ENCODE measurements around the gene PARP9. TPM values are rescaled to one million over a fixed set of nuclear protein-coding genes. Genes with fewer than 3 reads are reported as not detected.

The PARP9 gene
- total RNA-seq, 1 experiment from 2014 or later, result 1.8 TPM

DNA sequence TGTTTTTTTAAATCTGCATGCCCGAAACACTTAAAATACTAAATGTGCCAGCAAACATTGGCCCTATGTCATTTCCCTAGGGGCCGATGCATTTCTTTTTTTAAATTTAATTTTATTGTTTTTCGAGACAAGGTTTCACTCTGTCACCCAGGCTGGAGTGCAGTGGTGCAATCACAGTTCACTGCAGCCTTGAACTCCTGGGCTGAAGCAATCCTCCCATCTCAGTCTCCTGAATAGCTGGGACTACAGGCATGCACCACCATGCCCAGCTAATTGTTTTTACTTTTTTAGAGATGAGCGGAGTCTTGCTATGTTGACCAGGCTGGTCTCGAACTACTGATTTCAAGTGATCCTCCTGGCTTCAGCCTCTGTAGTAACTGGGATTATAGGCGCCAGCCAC, 5.5 kb downstream of the PARP9 start (continued):
- no peak for TF ChIP-seq CREB1 (CRISPR knock-in tag; IDR thresholded peaks at IDR 0.05)
- no peak for TF ChIP-seq NFATC4 (CRISPR knock-in tag; IDR thresholded peaks at IDR 0.05)

DNA sequence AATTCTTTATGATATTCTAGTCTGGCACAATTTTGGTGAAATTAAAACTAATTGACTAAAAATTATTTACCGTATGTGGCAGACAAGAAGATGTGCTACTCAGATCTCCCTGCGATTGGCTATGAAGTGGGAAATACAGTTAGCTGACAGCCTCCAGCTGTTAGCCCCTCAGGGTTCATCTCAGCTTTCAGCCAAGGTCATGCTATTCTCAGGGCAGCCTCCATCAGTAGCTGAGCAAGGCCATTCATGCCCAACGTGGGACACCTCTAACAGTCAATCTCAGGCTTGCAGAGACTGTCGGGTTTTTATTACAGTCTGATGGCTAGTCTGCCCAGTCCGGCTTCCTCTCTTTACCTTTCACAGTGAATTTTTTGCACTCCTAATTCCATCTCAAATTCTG, 6.7 kb downstream of the PARP9 start:
- Mint-ChIP-seq H3K4me1 (peaks cover 29% of the 10 kb centered on the region), H3K36me3 (no peaks in the 10 kb centered on the region), H3K4me3 (no peak overlapping the region), H3K27me3 (ENCODE audit: low read depth) (no peaks in the 10 kb centered on the region), H3K9me3 (no peaks in the 10 kb centered on the region), H3K27ac (no peak overlapping the region)
- no peak for DNase-seq (ENCODE audit: low spot score)
- no peak for ATAC-seq
- CTCF ChIA-PET, result no interaction called here
- POLR2A ChIA-PET, result no interaction called here
- TF ChIP-seq, protein P1, sequence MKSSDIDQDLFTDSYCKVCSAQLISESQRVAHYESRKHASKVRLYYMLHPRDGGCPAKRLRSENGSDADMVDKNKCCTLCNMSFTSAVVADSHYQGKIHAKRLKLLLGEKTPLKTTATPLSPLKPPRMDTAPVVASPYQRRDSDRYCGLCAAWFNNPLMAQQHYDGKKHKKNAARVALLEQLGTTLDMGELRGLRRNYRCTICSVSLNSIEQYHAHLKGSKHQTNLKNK (CRISPR knock-in tag; IDR thresholded peaks at IDR 0.05), result no peak
- TF ChIP-seq JAZF1 (CRISPR knock-in tag; IDR thresholded peaks at IDR 0.05) (no peak), SP1 (CRISPR knock-in tag; conservative IDR thresholded peaks at IDR 0.05) (no peak)

DNA sequence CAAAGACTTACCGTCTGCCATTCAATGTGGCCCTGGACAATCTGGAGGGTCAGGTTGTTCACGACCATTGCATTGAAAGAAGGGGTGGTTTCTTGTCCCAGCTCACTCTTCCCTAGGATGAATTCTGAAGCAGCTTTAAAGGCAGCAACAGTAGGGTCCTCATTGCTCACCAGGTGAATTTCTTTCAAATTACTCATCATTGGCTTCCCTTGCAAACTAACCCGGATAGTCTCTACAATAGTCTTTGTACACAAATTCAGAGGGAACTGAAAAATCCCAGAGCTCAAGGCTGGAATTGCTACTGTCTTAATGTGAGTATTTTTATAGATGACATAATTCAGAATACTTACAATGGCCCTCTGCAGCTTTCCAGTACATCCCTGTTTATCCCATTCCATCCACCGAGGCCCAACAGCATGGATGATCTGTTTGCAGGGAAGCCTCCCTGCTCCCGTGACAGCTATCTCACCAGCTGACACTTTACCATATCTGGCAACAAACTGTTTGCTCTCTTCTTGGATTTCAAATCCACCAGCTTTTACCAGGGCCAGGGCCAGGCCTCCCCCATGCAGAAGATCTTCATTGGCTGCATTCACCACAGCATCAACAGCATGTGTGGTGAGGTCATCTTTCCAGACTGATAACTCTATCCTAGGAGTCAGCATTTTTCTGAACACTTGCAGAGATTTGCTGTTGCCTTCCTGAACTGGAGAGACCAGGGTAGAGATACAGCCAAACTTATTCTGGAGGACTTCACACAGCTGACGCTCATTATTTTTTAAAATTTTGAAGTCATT, 8.6 kb downstream of the PARP9 start:
- H3K27me3 Mint-ChIP-seq (ENCODE audit: low read depth), result no peaks in the 10 kb centered on the region
- H3K4me3 Mint-ChIP-seq, result no peak overlapping the region
- H3K4me1 Mint-ChIP-seq, result peaks cover 34% of the 10 kb centered on the region
- ATAC-seq (no peak), DNase-seq (ENCODE audit: low spot score) (no peak)
- no peaks in the 10 kb centered on the region for H3K36me3 Mint-ChIP-seq
- H3K9me3 Mint-ChIP-seq, result no peaks in the 10 kb centered on the region
- CTCF ChIA-PET, result no interaction called here
- H3K27ac Mint-ChIP-seq, result peak overlapping the region; percentile 41; the same call in 1 of the 2 replicates
- TF ChIP-seq, protein P2, sequence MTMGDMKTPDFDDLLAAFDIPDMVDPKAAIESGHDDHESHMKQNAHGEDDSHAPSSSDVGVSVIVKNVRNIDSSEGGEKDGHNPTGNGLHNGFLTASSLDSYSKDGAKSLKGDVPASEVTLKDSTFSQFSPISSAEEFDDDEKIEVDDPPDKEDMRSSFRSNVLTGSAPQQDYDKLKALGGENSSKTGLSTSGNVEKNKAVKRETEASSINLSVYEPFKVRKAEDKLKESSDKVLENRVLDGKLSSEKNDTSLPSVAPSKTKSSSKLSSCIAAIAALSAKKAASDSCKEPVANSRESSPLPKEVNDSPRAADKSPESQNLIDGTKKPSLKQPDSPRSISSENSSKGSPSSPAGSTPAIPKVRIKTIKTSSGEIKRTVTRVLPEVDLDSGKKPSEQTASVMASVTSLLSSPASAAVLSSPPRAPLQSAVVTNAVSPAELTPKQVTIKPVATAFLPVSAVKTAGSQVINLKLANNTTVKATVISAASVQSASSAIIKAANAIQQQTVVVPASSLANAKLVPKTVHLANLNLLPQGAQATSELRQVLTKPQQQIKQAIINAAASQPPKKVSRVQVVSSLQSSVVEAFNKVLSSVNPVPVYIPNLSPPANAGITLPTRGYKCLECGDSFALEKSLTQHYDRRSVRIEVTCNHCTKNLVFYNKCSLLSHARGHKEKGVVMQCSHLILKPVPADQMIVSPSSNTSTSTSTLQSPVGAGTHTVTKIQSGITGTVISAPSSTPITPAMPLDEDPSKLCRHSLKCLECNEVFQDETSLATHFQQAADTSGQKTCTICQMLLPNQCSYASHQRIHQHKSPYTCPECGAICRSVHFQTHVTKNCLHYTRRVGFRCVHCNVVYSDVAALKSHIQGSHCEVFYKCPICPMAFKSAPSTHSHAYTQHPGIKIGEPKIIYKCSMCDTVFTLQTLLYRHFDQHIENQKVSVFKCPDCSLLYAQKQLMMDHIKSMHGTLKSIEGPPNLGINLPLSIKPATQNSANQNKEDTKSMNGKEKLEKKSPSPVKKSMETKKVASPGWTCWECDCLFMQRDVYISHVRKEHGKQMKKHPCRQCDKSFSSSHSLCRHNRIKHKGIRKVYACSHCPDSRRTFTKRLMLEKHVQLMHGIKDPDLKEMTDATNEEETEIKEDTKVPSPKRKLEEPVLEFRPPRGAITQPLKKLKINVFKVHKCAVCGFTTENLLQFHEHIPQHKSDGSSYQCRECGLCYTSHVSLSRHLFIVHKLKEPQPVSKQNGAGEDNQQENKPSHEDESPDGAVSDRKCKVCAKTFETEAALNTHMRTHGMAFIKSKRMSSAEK (CRISPR knock-in tag; IDR thresholded peaks at IDR 0.05; ENCODE audit: borderline replicate concordance), result no peak
- TF ChIP-seq NR2C2 (CRISPR knock-in tag; IDR thresholded peaks at IDR 0.05) (no peak), GTF2I (CRISPR knock-in tag; conservative IDR thresholded peaks at IDR 0.05) (no peak), ETV6 (CRISPR knock-in tag; IDR thresholded peaks at IDR 0.05) (no peak), ZNF317 (CRISPR knock-in tag; IDR thresholded peaks at IDR 0.05; ENCODE audit: borderline replicate concordance, low read depth) (no peak), ZNF671 (CRISPR knock-in tag; IDR thresholded peaks at IDR 0.05) (no peak), NFE2L1 (CRISPR knock-in tag; IDR thresholded peaks at IDR 0.05) (no peak), PRRX2 (CRISPR knock-in tag; IDR thresholded peaks at IDR 0.05) (no peak), ZNF263 (CRISPR knock-in tag; IDR thresholded peaks at IDR 0.05; ENCODE audit: low read depth) (no peak), NFYB (CRISPR knock-in tag; conservative IDR thresholded peaks at IDR 0.05; ENCODE audit: low read depth) (no peak), SMAD3 (CRISPR knock-in tag; IDR thresholded peaks at IDR 0.05; ENCODE audit: borderline replicate concordance) (no peak), ESRRA (CRISPR knock-in tag; IDR thresholded peaks at IDR 0.05; ENCODE audit: borderline replicate concordance) (no peak), FOXP1 (CRISPR knock-in tag; IDR thresholded peaks at IDR 0.05; ENCODE audit: borderline replicate concordance) (no peak), RORB (CRISPR knock-in tag; IDR thresholded peaks at IDR 0.05) (no peak), ZNF138 (CRISPR knock-in tag; conservative IDR thresholded peaks at IDR 0.05) (no peak), FOXJ3 (CRISPR knock-in tag; IDR thresholded peaks at IDR 0.05; ENCODE audit: borderline replicate concordance) (no peak)
- TF ChIP-seq, protein P3, sequence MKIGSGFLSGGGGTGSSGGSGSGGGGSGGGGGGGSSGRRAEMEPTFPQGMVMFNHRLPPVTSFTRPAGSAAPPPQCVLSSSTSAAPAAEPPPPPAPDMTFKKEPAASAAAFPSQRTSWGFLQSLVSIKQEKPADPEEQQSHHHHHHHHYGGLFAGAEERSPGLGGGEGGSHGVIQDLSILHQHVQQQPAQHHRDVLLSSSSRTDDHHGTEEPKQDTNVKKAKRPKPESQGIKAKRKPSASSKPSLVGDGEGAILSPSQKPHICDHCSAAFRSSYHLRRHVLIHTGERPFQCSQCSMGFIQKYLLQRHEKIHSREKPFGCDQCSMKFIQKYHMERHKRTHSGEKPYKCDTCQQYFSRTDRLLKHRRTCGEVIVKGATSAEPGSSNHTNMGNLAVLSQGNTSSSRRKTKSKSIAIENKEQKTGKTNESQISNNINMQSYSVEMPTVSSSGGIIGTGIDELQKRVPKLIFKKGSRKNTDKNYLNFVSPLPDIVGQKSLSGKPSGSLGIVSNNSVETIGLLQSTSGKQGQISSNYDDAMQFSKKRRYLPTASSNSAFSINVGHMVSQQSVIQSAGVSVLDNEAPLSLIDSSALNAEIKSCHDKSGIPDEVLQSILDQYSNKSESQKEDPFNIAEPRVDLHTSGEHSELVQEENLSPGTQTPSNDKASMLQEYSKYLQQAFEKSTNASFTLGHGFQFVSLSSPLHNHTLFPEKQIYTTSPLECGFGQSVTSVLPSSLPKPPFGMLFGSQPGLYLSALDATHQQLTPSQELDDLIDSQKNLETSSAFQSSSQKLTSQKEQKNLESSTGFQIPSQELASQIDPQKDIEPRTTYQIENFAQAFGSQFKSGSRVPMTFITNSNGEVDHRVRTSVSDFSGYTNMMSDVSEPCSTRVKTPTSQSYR (CRISPR knock-in tag; IDR thresholded peaks at IDR 0.05), result no peak
- TF ChIP-seq, protein P4, sequence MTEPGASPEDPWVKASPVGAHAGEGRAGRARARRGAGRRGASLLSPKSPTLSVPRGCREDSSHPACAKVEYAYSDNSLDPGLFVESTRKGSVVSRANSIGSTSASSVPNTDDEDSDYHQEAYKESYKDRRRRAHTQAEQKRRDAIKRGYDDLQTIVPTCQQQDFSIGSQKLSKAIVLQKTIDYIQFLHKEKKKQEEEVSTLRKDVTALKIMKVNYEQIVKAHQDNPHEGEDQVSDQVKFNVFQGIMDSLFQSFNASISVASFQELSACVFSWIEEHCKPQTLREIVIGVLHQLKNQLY (CRISPR knock-in tag; IDR thresholded peaks at IDR 0.05), result no peak
- TF ChIP-seq, protein P1 (CRISPR knock-in tag; IDR thresholded peaks at IDR 0.05), result no peak
- TF ChIP-seq, protein P5, sequence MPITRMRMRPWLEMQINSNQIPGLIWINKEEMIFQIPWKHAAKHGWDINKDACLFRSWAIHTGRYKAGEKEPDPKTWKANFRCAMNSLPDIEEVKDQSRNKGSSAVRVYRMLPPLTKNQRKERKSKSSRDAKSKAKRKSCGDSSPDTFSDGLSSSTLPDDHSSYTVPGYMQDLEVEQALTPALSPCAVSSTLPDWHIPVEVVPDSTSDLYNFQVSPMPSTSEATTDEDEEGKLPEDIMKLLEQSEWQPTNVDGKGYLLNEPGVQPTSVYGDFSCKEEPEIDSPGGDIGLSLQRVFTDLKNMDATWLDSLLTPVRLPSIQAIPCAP (CRISPR knock-in tag; IDR thresholded peaks at IDR 0.05), result no peak
- POLR2A ChIA-PET, result no interaction called here

Measured in WTC11 (cell line).